NCI-H345 (cell line): ENCODE results near the gene LOXHD1.

ENCODE experiments used
- DNase-seq: peaks from one replicate; lab custom pipeline; 2025; lab: John Stamatoyannopoulos, UW

LOXHD1 gene

GRCh38 chr18:46475390-46475752 is 181.6 kb downstream of the LOXHD1 start:
- DNase-seq, result no peak

GRCh38 chr18:46474487-46475389 is 182.3 kb downstream of the LOXHD1 start:
- peak; percentile 71 for DNase-seq

GRCh38 chr18:46471809-46472498 is 185.1 kb downstream of the LOXHD1 start:
- no peak for DNase-seq

GRCh38 chr18:46470714-46471113 is 186.3 kb downstream of the LOXHD1 start:
- no peak for DNase-seq

GRCh38 chr18:46469186-46469915 is 187.7 kb downstream of the LOXHD1 start:
- peak; percentile 82 for DNase-seq

- DNase-seq, result no peak
Measured at GRCh38 chr18:46468426-46469180, 188.4 kb downstream of the LOXHD1 start.

GRCh38 chr18:46466234-46467160 is 190.5 kb downstream of the LOXHD1 start:
- no peak for DNase-seq

- DNase-seq, result no peak
Measured at GRCh38 chr18:46464926-46465655, 191.9 kb downstream of the LOXHD1 start.

GRCh38 chr18:46462523-46462922 is 194.5 kb downstream of the LOXHD1 start:
- no peak for DNase-seq

GRCh38 chr18:46461993-46462392 is 195.0 kb downstream of the LOXHD1 start:
- DNase-seq, result no peak

- DNase-seq, result no peak
Measured at GRCh38 chr18:46460754-46461153, 196.3 kb downstream of the LOXHD1 start.

- DNase-seq, result no peak
Measured at GRCh38 chr18:46459789-46460455, 197.1 kb downstream of the LOXHD1 start.

GRCh38 chr18:46458472-46458871 is 198.5 kb downstream of the LOXHD1 start:
- DNase-seq, result no peak

GRCh38 chr18:46456691-46457090 is 200.3 kb downstream of the LOXHD1 start:
- DNase-seq, result no peak

- DNase-seq, result peak; percentile 18
Measured at GRCh38 chr18:46452820-46453219, 204.2 kb downstream of the LOXHD1 start.

GRCh38 chr18:46449499-46449898 is 207.5 kb downstream of the LOXHD1 start:
- DNase-seq, result no peak

GRCh38 chr18:46449033-46449432 is 208.0 kb downstream of the LOXHD1 start:
- DNase-seq, result no peak

- no peak for DNase-seq
Measured at GRCh38 chr18:46448347-46448746, 208.7 kb downstream of the LOXHD1 start.

- no peak for DNase-seq
Measured at GRCh38 chr18:46447792-46448191, 209.2 kb downstream of the LOXHD1 start.

GRCh38 chr18:46447323-46447722 is 209.7 kb downstream of the LOXHD1 start:
- no peak for DNase-seq
